ENCODE results near the gene MAGEA9. TPM values are rescaled to one million over a fixed set of nuclear protein-coding genes. Genes with fewer than 3 reads are reported as not detected.
A peak's percentile ranks its signal among the peaks of the same experiment; 100 is the strongest.
"Not testable (repeated sequence)": the region's sequence is repeated elsewhere in the genome, so short reads cannot be mapped to it uniquely, and the experiment has no call there.

The MAGEA9 gene
- polyA plus RNA-seq, 4 donors, result not detected

DNA sequence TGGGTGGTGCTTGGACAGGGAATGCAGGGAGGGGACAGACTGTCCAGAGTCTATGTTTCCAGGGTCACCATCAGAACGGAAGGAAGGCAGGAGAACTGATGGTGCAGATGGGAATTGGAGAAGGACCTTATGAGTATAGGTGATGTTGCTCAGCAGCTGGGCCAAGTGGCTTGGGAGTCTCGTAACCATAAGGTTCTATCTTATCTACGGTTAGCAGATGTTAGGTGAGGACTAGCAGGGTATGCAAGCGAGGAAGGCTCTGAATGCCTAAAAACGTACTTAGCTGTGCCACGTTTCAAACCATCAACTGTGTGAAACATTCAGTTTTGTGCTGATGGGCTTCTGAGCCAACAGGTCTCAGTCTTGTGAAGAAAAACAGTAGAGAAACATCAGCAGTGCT is 22.4 kb downstream of the MAGEA9 start:
- no peak for DNase-seq (ENCODE audit: low read depth in 4 of 4, low spot score in 3 of 4)

DNA sequence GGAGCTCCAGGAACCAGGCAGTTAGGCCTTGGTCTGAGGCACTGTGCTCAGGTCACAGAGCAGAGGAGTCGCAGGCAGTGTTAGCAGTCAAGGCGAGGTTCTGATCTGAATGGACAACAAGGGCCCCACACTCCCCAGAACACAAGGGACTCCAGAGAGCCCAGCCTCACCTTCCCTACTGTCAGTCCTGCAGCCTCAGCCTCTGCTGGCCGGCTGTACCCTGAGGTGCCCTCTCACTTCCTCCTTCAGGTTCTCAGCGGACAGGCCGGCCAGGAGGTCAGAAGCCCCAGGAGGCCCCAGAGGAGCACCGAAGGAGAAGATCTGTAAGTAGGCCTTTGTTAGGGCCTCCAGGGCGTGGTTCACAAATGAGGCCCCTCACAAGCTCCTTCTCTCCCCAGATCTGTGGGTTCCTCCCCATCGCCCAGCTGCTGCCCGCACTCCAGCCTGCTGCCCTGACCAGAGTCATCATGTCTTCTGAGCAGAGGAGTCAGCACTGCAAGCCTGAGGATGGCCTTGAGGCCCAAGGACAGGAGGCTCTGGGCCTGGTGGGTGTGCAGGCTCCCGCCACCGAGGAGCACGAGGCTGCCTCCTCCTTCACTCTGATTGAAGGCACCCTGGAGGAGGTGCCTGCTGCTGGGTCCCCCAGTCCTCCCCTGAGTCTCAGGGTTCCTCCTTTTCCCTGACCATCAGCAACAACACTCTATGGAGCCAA is 26.2 kb downstream of the MAGEA9 start:
- DNase-seq (ENCODE audit: low read depth in 4 of 4, low spot score in 3 of 4), result no peak

- DNase-seq (ENCODE audit: low read depth in 4 of 4, low spot score in 3 of 4), result no peak
These were observed 36.9 kb downstream of the MAGEA9 start for GRCh38 chrX:149818652-149819051.

DNA sequence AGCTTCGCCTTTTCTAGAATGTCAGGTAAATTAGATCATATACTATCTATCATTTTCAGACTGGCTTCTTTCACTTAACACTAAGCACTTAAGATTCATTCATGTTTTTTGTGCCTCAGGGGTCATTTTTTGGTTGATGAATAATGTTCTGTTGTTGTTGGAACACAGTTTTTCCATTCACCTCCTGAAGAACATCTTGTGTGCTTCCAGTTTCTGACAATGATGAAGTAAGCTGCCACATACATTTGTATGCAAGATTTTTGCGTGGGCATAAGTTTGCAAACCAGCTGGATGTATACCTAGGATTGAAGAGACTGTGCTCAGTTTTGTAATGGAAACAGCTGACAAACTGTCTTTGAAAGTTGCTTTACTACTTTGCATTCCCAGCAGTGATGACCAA is 37.6 kb downstream of the MAGEA9 start:
- no peak for DNase-seq (ENCODE audit: low read depth in 4 of 4, low spot score in 3 of 4)

DNA sequence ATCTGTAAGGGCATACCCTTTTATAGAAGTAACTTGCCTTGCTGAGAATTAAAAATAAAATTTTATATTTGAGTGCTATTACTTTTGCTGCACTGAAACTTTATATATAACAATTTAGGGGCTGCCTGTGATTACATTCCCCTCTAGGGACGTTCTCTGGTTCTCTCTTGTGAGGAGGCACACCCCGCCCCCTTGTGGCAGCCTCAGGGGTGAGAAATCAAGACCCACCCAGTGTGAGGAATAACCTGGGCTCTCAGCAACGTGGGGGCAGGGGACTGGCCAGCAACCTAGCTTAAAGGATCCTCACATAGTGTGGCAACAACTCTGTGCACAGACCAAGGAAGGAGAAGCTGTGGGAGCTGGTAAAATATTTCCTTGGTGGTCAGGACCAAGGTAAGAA is 43.7 kb downstream of the MAGEA9 start:
- DNase-seq (ENCODE audit: low read depth in 4 of 4, low spot score in 3 of 4), result no peak

DNA sequence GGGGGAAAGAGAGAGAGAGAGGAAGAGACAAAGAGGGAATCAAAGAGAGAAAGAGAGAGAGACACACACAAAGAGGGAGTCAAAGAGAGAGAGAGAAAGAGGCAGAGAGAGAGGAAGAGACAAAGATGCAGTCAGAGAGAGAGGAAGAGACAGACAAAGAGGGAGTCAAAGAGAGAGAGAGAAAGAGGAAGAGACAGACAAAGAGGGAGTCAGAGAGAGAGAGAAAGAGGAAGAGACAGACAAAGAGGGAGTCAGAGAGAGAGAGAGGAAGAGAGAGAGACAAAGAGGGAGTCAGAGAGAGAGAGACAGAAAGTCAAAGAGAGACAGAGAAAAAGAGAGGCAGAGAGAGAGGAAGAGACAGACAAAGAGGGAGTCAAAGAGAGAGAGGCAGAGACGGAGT is 45.5 kb downstream of the MAGEA9 start:
- no peak for DNase-seq (ENCODE audit: low read depth in 4 of 4, low spot score in 3 of 4)

- DNase-seq (ENCODE audit: low read depth in 4 of 4, low spot score in 3 of 4), result no peak
These were observed 48.0 kb downstream of the MAGEA9 start for GRCh38 chrX:149829751-149830191.

DNA sequence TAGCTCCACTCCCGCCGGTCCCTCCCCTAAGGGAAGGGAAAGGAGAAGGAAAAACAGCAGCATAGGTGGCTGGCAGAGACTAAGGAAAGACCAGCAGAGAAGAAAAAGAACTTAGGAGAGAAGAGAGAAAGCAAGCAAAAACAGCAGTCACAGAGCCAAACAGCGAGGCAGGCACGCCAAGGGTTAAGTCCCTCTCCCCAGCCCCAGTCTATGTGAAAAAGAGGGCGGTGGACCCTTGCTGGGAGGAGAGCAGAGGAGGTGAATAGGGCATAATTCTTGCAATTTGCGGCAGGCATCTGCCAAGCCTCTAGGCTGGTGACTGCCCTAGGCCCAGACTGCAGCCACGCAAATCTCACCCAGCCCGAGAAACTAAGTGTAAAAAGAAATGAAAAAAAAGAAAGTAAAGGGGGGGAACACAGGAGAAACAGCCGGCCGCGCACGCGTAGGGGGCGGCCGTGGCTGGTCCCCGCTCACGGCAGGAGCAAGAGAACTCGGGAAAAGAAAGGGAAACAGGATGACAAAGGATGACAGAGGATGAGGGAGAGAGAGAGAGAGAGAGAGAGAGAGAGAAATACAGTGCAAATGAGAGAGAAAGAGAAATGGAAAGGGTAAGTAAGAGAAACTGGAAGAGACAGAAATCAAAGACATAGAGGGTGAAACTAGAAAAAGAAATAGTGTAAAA is 48.6 kb downstream of the MAGEA9 start:
- peak in 2 of 4 donors; percentile 0 to 4 for DNase-seq (ENCODE audit: low read depth in 4 of 4, low spot score in 3 of 4)

GRCh38 chrX:149831473-149831872 is 49.7 kb downstream of the MAGEA9 start:
- DNase-seq (ENCODE audit: low read depth in 4 of 4, low spot score in 3 of 4), result no peak

DNA sequence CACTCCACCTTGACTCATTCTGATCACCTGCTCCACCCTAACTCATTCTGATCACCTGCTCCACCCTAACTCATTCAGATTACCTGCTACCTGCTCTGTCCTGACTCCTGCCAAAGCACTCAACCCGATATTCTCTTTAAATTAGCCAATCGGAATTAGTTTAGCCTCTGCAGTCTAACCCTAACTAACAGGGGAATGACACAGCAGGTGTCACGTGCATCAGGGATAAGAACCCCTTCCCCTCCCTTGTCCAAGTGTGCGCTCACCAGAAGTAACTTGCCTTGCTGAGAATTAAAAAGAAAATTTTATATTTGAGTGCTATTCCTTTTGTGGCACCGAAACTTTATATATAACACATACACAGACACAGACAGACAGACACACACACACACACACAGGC is 55.0 kb downstream of the MAGEA9 start:
- not testable (repeated sequence) for DNase-seq (ENCODE audit: low read depth in 4 of 4, low spot score in 3 of 4)

GRCh38 chrX:149837167-149837566 is 55.4 kb downstream of the MAGEA9 start:
- DNase-seq (ENCODE audit: low read depth in 4 of 4, low spot score in 3 of 4), result no peak

Other genes starting within 250 kb of the MAGEA9 start
- gene EOLA1, start 240.9 kb upstream of the MAGEA9 start, polyA plus RNA-seq (ENCODE audit: insufficient read length in 4 of 4), result 10 to 100 TPM; 18.9 to 21.4 (median 20.2) TPM
- under 1 TPM in 1 of 4 donors, not detected in 3; 0.12 TPM for gene HSFX3, start 232.0 kb upstream of the MAGEA9 start, polyA plus RNA-seq (ENCODE audit: insufficient read length in 4 of 4)
- under 1 TPM in 1 of 4 donors, not detected in 3; 0.08 TPM for gene MAGEA9B, start 194.5 kb upstream of the MAGEA9 start, polyA plus RNA-seq (ENCODE audit: insufficient read length in 4 of 4)
- gene HSFX2, start 186.6 kb upstream of the MAGEA9 start, polyA plus RNA-seq (ENCODE audit: insufficient read length in 4 of 4), result 1 to 10 TPM in 1 of 4 donors, under 1 TPM in 3; 0.46 to 1.4 (median 0.49) TPM
- 10 to 100 TPM; 39.8 to 45.3 (median 41.5) TPM for gene TMEM185A, start 150.1 kb upstream of the MAGEA9 start, polyA plus RNA-seq (ENCODE audit: insufficient read length in 4 of 4)
- gene MAGEA11, start 69.9 kb upstream of the MAGEA9 start, polyA plus RNA-seq (ENCODE audit: insufficient read length in 4 of 4), result not detected
- gene HSFX1, start 7.9 kb upstream of the MAGEA9 start, polyA plus RNA-seq (ENCODE audit: insufficient read length in 4 of 4), result 1 to 10 TPM; 2.0 to 2.2 (median 2.2) TPM
- under 1 TPM in 3 of 4 donors, not detected in 1; 0.05 to 0.14 (median 0.10) TPM for gene MAGEA8, start 99.3 kb downstream of the MAGEA9 start, polyA plus RNA-seq (ENCODE audit: insufficient read length in 4 of 4)
- under 1 TPM in 2 of 4 donors, not detected in 2; 0.14 to 0.17 TPM for gene HSFX4, start 147.6 kb downstream of the MAGEA9 start, polyA plus RNA-seq (ENCODE audit: insufficient read length in 4 of 4)
- gene EOLA2, start 156.6 kb downstream of the MAGEA9 start, polyA plus RNA-seq (ENCODE audit: insufficient read length in 4 of 4), result 10 to 100 TPM; 25.3 to 31.9 (median 29.0) TPM